Upper lobe of right lung (tissue), 1 donor: ENCODE data around the gene ERP44. TPM values are rescaled to one million over a fixed set of nuclear protein-coding genes. Genes with fewer than 3 reads are reported as not detected.
"Not testable (repeated sequence)": the region's sequence is repeated elsewhere in the genome, so short reads cannot be mapped to it uniquely, and the experiment has no call there.

Source experiments
- ATAC-seq: fragments of 200-7000 bp; cut with Tn5 transposase; one replicate; pipeline ENCODE4 v1.9.1; 2020; ENCODE audit warnings: mild to moderate bottlenecking, moderate library complexity
- DNase-seq: peaks from one replicate; pipeline ENCODE4 v3.0.0-alpha.2; 2020
- H3K27ac ChIP-seq: fragments of 200-600 bp; one replicate; pipeline ENCODE4 v1.8.0; 2022
- H3K27me3 ChIP-seq: fragments of 200-600 bp; one replicate; pipeline ENCODE4 v1.8.0; 2022; ENCODE audit warnings: mild to moderate bottlenecking
- H3K36me3 ChIP-seq: fragments of 200-600 bp; one replicate; pipeline ENCODE4 v1.8.0; 2022
- H3K4me1 ChIP-seq: fragments of 200-600 bp; one replicate; pipeline ENCODE4 v1.8.0; 2022
- H3K4me3 ChIP-seq: fragments of 200-600 bp; one replicate; pipeline ENCODE4 v1.8.0; 2022; ENCODE audit warnings: mild to moderate bottlenecking
- H3K9me3 ChIP-seq: fragments of 200-600 bp; one replicate; pipeline ENCODE4 v1.8.0; 2022
- intact Hi-C: fragments of 100-400 bp; cut with DNase I; formaldehyde crosslinking; loops from one replicate; pipeline ENCODE4 v1.11.0; 2022
- total RNA-seq: library from RNA; stranded (reverse); fragmentation: NEBNext Ultra II Directional; extraction: Animal tissue kit (Norgen Biotek cat#: 25700); gene quantifications from one replicate; pipeline ENCODE4 v1.2.1, GENCODE V29; 2021
- TF ChIP-seq, protein P1 (sequence below): fragments of 200-600 bp; IDR thresholded peaks from one replicate; pipeline ENCODE4 v1.8.0; 2022; ENCODE audit warnings: antibody characterized with exemption
- donor health status: DM: no; HTN: yes; CAD: no; lungs with severe emphysema.

Gene ERP44
- total RNA-seq, 1 donor from 2014 or later, result 27.0 TPM

GRCh38 chr9:100012279-100012678 lies 86.5 kb downstream of the ERP44 start:
- H3K4me3 ChIP-seq, result no peak overlapping the region
- no peaks in the 10 kb centered on the region for H3K9me3 ChIP-seq
- TF ChIP-seq, protein P1, sequence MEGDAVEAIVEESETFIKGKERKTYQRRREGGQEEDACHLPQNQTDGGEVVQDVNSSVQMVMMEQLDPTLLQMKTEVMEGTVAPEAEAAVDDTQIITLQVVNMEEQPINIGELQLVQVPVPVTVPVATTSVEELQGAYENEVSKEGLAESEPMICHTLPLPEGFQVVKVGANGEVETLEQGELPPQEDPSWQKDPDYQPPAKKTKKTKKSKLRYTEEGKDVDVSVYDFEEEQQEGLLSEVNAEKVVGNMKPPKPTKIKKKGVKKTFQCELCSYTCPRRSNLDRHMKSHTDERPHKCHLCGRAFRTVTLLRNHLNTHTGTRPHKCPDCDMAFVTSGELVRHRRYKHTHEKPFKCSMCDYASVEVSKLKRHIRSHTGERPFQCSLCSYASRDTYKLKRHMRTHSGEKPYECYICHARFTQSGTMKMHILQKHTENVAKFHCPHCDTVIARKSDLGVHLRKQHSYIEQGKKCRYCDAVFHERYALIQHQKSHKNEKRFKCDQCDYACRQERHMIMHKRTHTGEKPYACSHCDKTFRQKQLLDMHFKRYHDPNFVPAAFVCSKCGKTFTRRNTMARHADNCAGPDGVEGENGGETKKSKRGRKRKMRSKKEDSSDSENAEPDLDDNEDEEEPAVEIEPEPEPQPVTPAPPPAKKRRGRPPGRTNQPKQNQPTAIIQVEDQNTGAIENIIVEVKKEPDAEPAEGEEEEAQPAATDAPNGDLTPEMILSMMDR, result no peak
- no peaks in the 10 kb centered on the region for H3K4me1 ChIP-seq
- DNase-seq, result no peak
- no peak for ATAC-seq
- H3K27me3 ChIP-seq, result no peaks in the 10 kb centered on the region
- intact Hi-C loops, result no loop called here
- no peak overlapping the region for H3K27ac ChIP-seq
- peaks cover 37% of the 10 kb centered on the region for H3K36me3 ChIP-seq

DNA sequence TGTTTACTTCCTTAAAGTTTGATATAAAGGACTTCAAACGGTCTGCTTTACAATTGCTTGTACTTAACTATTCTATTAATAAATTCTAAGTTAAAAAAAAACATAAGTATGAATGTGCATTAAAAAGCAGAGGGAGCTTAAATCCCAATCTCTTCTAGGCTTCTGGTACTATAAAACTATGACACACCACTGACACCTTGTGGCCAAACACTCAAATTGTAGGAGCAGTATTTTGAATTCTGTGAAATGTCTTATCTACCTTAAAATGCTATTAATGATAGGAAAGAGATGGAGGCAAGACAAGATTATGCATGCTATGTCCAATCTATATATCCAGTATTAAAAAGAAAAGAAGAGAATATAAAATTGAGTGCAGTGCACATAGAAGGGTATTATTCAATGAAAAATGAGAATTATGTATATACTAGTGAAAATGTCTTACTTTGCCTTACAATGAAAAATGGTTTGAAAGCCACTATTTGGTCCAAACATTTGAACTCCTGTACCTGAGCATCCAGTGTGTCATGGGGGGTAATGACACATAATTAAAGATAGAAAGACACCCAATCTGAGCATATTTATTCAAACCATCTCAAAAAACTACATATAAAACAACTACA lies 87.6 kb downstream of the ERP44 start:
- Histone ChIP-seq H3K4me1 (no peaks in the 10 kb centered on the region), H3K4me3 (no peak overlapping the region), H3K9me3 (no peaks in the 10 kb centered on the region), H3K27ac (no peak overlapping the region), H3K36me3 (peaks cover 40% of the 10 kb centered on the region), H3K27me3 (no peaks in the 10 kb centered on the region)
- ATAC-seq (peak; percentile 67), DNase-seq (no peak)
- TF ChIP-seq, protein P1, result peak; percentile 67
- intact Hi-C loops, result no loop called here

- no peak for DNase-seq
- intact Hi-C loops, result no loop called here
- TF ChIP-seq, protein P1, result no peak
- no peaks in the 10 kb centered on the region for H3K9me3 ChIP-seq
- no peaks in the 10 kb centered on the region for H3K27me3 ChIP-seq
- no peak overlapping the region for H3K4me3 ChIP-seq
- peaks cover 14% of the 10 kb centered on the region for H3K36me3 ChIP-seq
- no peaks in the 10 kb centered on the region for H3K4me1 ChIP-seq
- ATAC-seq, result no peak
- no peak overlapping the region for H3K27ac ChIP-seq
Observed at GRCh38 chr9:99999797-100000196, 99.0 kb downstream of the ERP44 start.

DNA sequence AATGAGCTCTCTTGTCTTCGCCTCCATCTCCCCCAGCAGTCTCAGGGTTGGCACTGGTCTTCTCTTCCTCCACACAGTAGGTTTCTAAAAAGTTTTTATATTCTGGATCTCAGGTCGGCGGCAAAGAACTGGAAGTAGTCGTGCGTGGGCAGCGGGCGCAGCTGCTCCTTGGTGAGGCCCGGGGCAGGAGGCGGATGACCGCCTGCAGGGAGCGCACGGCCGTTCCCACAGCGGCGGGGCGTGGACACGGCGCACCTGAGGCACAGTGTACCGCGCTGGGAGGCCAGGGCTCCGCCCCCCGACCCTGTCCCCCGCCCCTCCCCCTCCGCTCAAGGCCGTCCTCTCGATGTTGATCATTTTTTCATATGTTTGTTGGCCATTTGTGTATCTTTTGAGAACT lies 99.9 kb downstream of the ERP44 start:
- TF ChIP-seq, protein P1, result no peak
- intact Hi-C loops, result no loop called here
- Histone ChIP-seq H3K4me1 (no peaks in the 10 kb centered on the region), H3K9me3 (no peaks in the 10 kb centered on the region), H3K27ac (no peak overlapping the region), H3K27me3 (no peaks in the 10 kb centered on the region), H3K36me3 (peaks cover 8% of the 10 kb centered on the region), H3K4me3 (no peak overlapping the region)
- ATAC-seq (no peak), DNase-seq (no peak)

DNA sequence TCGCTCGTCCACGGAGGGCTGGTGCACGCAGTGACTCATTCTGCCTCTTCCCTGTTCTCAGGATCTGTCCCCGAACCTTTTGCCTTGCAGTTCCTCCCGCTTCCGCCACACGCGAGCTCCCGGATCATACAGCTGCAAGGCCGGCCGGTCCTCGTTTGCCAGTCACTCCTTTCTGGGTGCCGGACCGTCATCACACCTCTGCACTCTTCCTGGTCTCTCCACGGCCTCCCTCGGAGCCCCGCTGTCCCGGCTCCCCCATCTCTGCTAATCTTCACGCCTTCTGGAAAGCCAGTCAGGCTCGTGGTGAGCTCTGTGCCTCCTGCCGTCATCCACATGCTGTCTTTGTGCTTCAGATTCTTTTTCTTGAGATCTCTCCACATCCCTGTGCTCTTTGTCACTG lies 100.5 kb downstream of the ERP44 start:
- intact Hi-C loops, result no loop called here
- no peaks in the 10 kb centered on the region for H3K27me3 ChIP-seq
- H3K27ac ChIP-seq, result no peak overlapping the region
- H3K4me3 ChIP-seq, result no peak overlapping the region
- DNase-seq (peak; percentile 58), ATAC-seq (no peak)
- no peaks in the 10 kb centered on the region for H3K4me1 ChIP-seq
- H3K36me3 ChIP-seq, result peaks cover 8% of the 10 kb centered on the region
- TF ChIP-seq, protein P1, result no peak
- H3K9me3 ChIP-seq, result no peaks in the 10 kb centered on the region

DNA sequence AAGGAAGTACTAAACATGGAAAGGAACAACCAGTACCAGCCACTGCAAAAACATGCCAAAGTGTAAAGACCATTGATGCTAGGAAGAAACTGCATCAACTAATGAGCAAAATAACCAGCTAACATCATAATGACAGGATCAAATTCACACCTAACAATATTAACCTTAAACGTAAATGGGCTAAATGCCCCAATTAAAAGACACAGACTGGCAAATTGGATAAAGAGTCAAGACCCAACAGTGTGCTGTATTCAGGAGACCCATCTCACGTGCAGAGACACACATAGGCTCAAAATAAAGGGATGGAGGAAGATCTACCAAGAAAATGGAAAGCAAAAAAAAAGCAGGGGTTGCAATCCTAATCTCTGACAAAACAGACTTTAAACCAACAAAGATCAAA lies 108.3 kb downstream of the ERP44 start:
- H3K27me3 ChIP-seq, H3K27ac ChIP-seq, ATAC-seq, H3K4me1 ChIP-seq, DNase-seq, H3K4me3 ChIP-seq, H3K36me3 ChIP-seq, H3K9me3 ChIP-seq, intact Hi-C loops: not testable (repeated sequence)
